Measurements from ENCODE around the gene ZNF358.

DNA sequence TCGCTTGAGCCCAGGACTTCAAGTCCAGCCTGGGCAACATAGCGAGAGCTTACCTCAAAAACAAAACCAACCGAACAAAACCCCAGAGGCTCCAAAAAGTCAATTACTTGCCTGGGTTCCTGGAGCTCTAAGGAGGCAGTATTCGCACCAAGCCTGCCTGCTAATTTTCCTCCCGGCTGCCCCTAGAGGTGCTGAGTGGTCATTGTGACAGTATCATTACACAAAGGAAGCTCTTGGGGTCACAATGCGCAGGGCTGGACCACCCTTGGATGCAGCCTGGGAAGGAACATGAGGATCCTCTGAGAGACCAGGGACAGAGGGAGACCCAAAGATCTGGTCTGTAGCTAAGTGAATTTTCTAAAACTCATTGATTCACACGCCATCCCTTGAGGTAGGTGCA lies 18.6 kb upstream of the ZNF358 start:
- TF ChIP-seq, protein P1, sequence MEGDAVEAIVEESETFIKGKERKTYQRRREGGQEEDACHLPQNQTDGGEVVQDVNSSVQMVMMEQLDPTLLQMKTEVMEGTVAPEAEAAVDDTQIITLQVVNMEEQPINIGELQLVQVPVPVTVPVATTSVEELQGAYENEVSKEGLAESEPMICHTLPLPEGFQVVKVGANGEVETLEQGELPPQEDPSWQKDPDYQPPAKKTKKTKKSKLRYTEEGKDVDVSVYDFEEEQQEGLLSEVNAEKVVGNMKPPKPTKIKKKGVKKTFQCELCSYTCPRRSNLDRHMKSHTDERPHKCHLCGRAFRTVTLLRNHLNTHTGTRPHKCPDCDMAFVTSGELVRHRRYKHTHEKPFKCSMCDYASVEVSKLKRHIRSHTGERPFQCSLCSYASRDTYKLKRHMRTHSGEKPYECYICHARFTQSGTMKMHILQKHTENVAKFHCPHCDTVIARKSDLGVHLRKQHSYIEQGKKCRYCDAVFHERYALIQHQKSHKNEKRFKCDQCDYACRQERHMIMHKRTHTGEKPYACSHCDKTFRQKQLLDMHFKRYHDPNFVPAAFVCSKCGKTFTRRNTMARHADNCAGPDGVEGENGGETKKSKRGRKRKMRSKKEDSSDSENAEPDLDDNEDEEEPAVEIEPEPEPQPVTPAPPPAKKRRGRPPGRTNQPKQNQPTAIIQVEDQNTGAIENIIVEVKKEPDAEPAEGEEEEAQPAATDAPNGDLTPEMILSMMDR (IDR thresholded peaks at IDR 0.05 in 8 of 11, conservative IDR thresholded peaks at IDR 0.05 in 3 of 11): peak in 1 of 11 experiments; percentile 12
- TF ChIP-seq POLR2AphosphoS5 (IDR thresholded peaks at IDR 0.05): no peak
- no peak for TF ChIP-seq POLR2A (IDR thresholded peaks at IDR 0.05)

Measured in spleen (tissue), 7 donors.